Lower lobe of right lung (tissue), 2 donors: ENCODE data around the gene KCNAB1. TPM values are rescaled to one million over a fixed set of nuclear protein-coding genes. Genes with fewer than 3 reads are reported as not detected.

Source experiments
- ATAC-seq, 2 donors: fragments of 200-7000 bp; cut with Tn5 transposase; one replicate each; pipeline ENCODE4 v1.9.1; 2020 to 2022; ENCODE audit warnings: mild to moderate bottlenecking in 2 of 2, moderate library complexity in 2 of 2
- DNase-seq: peaks from one replicate; pipeline ENCODE4 v3.0.0-alpha.2; 2020
- H3K27ac ChIP-seq: fragments of 200-600 bp; one replicate; pipeline ENCODE4 v1.8.0; 2022
- H3K27me3 ChIP-seq: fragments of 200-600 bp; one replicate; pipeline ENCODE4 v1.8.0; 2022; ENCODE audit warnings: low read depth
- H3K36me3 ChIP-seq: fragments of 200-600 bp; one replicate; pipeline ENCODE4 v1.8.0; 2022; ENCODE audit warnings: mild to moderate bottlenecking
- H3K4me1 ChIP-seq: fragments of 200-600 bp; one replicate; pipeline ENCODE4 v1.8.0; 2022
- H3K4me3 ChIP-seq: fragments of 200-600 bp; one replicate; pipeline ENCODE4 v1.8.0; 2022; ENCODE audit warnings: mild to moderate bottlenecking
- H3K9me3 ChIP-seq: fragments of 200-600 bp; one replicate; pipeline ENCODE4 v1.8.0; 2022
- intact Hi-C: fragments of 100-400 bp; cut with DNase I; formaldehyde crosslinking; loops from one replicate; pipeline ENCODE4 v1.11.0; 2022
- total RNA-seq: library from RNA; stranded (reverse); fragmentation: NEBNext Ultra II Directional; extraction: Animal tissue kit (Norgen Biotek cat#: 25700); gene quantifications from one replicate; pipeline ENCODE4 v1.2.1, GENCODE V29; 2021
- TF ChIP-seq, protein P1 (sequence below): fragments of 200-600 bp; IDR thresholded peaks from one replicate; pipeline ENCODE4 v1.8.0; 2022; ENCODE audit warnings: antibody characterized with exemption, mild to moderate bottlenecking
- donor health status: DM: no; HTN: yes; CAD: no; lungs with severe emphysema.

Gene KCNAB1
- total RNA-seq, 1 donor from 2014 or later, result 4.7 TPM

DNA sequence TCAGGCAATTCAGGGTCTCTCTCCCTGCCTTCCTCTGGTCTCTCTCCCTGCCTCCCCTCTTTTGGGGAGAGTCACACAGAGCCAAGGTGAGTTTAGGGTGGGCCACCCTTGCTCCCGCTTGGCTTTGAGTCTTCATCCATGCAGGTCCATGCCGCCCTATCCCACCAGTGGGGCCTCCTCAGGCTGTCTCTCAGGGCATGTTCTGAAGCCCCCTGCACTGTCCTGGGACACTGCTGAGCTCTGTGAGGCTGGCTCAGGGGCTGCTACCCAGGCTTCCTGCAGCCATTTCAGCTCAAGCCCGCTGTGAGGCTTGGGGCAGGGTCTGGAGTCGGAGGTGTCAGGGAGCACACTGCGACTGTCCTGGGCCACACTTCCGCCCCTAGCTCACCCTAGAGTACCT lies 231.4 kb downstream of the KCNAB1 start:
- Histone ChIP-seq H3K27ac (no peak overlapping the region), H3K4me3 (no peak overlapping the region), H3K27me3 (no peaks in the 10 kb centered on the region), H3K9me3 (no peaks in the 10 kb centered on the region), H3K36me3 (no peaks in the 10 kb centered on the region), H3K4me1 (no peaks in the 10 kb centered on the region)
- ATAC-seq (peak in 1 of 2 donors; percentile 18), DNase-seq (no peak)
- intact Hi-C loops, result no loop called here
- TF ChIP-seq, protein P1, sequence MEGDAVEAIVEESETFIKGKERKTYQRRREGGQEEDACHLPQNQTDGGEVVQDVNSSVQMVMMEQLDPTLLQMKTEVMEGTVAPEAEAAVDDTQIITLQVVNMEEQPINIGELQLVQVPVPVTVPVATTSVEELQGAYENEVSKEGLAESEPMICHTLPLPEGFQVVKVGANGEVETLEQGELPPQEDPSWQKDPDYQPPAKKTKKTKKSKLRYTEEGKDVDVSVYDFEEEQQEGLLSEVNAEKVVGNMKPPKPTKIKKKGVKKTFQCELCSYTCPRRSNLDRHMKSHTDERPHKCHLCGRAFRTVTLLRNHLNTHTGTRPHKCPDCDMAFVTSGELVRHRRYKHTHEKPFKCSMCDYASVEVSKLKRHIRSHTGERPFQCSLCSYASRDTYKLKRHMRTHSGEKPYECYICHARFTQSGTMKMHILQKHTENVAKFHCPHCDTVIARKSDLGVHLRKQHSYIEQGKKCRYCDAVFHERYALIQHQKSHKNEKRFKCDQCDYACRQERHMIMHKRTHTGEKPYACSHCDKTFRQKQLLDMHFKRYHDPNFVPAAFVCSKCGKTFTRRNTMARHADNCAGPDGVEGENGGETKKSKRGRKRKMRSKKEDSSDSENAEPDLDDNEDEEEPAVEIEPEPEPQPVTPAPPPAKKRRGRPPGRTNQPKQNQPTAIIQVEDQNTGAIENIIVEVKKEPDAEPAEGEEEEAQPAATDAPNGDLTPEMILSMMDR, result no peak

- ATAC-seq (peak in 1 of 2 donors; percentile 32), DNase-seq (no peak)
- intact Hi-C loops, result no loop called here
- Histone ChIP-seq H3K27ac (no peak overlapping the region), H3K4me1 (no peaks in the 10 kb centered on the region), H3K9me3 (no peaks in the 10 kb centered on the region), H3K4me3 (no peak overlapping the region), H3K27me3 (no peaks in the 10 kb centered on the region), H3K36me3 (no peaks in the 10 kb centered on the region)
- TF ChIP-seq, protein P1, result no peak
These were observed 232.3 kb downstream of the KCNAB1 start for GRCh38 chr3:156352728-156353127.

DNA sequence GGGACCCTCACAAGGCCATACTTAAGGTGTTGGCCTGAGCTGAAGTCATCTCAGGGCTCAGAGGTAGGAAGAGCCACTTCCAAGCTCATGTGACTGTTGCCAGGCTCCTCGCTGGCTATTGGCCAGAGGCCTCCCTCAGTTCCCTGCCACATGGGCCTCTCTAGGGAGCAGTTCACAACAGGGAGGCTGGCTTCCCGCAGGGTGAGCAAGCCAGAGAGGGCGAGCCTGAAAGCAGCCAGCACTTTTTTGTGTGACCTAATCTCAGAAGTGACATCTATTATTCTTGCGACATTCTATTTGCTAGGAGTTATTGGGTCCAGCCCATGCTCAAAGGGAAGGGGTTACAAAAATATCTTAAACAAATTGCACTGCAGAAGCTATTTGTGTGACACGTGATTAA lies 233.2 kb downstream of the KCNAB1 start:
- Histone ChIP-seq H3K27me3 (no peaks in the 10 kb centered on the region), H3K4me1 (no peaks in the 10 kb centered on the region), H3K9me3 (no peaks in the 10 kb centered on the region), H3K27ac (no peak overlapping the region), H3K4me3 (no peak overlapping the region), H3K36me3 (no peaks in the 10 kb centered on the region)
- peak in 1 of 2 donors; percentile 26 for ATAC-seq
- intact Hi-C loops, result no loop called here
- TF ChIP-seq, protein P1, result no peak
- DNase-seq, result no peak

DNA sequence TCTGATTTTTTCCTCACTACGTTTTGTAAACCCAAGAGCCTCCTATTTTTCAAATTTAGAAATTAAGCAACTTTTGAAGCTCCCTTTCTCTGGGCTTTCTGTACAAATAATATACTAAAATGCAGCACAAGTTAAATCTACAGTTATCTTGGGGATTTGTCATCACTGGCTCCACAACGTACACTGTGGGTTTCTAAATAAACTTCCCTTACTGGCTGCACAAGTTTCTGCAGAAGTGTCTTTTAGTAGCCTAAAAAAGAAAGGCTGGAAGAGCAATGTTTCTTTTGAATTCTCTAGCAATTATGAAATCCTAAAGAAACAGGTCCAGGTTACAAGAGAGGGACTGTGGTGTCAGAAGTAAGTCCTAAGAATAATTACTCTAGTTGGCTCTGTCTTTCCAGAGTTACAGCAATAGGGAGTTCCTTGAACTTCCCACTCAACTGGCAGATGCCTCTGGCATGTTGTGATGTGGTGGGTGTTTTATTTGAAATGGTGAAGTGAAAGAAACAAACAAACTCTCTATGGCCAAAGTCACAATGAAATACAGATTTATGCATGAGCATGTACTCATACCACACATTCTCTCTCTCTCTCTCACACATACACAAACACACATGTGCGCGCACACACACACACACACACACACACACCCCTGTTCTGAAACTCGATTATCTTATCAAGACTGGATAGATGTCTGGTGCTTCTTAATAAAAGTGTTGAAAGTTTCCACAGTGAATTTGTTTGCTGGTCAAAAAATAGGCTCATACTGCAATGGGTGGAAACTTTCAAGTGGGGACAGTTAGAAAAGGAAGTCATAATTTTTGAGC lies 236.4 kb downstream of the KCNAB1 start:
- H3K36me3 ChIP-seq, result no peaks in the 10 kb centered on the region
- intact Hi-C loops, result no loop called here
- H3K9me3 ChIP-seq, result no peaks in the 10 kb centered on the region
- TF ChIP-seq, protein P1, result no peak
- ATAC-seq (peak in 1 of 2 donors; percentile 21), DNase-seq (no peak)
- no peak overlapping the region for H3K4me3 ChIP-seq
- H3K4me1 ChIP-seq, result no peaks in the 10 kb centered on the region
- H3K27ac ChIP-seq, result no peak overlapping the region
- H3K27me3 ChIP-seq, result no peaks in the 10 kb centered on the region

DNA sequence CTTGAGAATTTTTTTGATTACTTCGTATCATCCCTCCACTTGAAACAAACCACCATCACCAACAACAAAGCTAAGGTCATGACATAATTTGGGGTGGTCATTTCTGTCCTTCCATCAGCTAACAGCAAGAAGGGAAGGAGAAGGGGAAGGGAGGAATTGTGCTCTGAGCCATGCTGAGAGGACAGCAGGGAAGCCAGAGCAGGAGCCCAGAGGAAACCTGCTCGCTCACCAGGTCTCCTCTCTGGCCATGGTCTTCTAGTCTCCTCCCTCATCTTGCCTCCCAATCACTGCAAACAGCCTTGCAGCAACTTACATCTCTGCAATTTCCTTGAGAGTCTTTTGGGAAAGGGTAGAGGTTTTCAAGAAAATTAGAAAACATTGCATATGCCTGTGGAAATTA lies 237.9 kb downstream of the KCNAB1 start:
- H3K9me3 ChIP-seq, result no peaks in the 10 kb centered on the region
- ATAC-seq, result no peak
- no peaks in the 10 kb centered on the region for H3K27me3 ChIP-seq
- H3K4me3 ChIP-seq, result no peak overlapping the region
- DNase-seq, result no peak
- H3K27ac ChIP-seq, result no peak overlapping the region
- intact Hi-C loops, result no loop called here
- H3K36me3 ChIP-seq, result no peaks in the 10 kb centered on the region
- TF ChIP-seq, protein P1, result no peak
- H3K4me1 ChIP-seq, result no peaks in the 10 kb centered on the region
